GM21447 (cell line): ENCODE results near the gene CTNNA2.

Source experiments
- ATAC-seq: cut with Tn5 transposase; IDR thresholded peaks from one replicate; pipeline ENCODE4 v1.9.1; 2021; ENCODE audit not compliant: unreplicated experiment

The CTNNA2 gene

GRCh38 chr2:79780781-79781180 lies 267.9 kb downstream of the CTNNA2 start:
- no peak for ATAC-seq

GRCh38 chr2:79782576-79783452 lies 270.0 kb downstream of the CTNNA2 start:
- ATAC-seq: no peak

- ATAC-seq: no peak
These were observed 276.3 kb downstream of the CTNNA2 start for GRCh38 chr2:79788952-79789651.

GRCh38 chr2:79789811-79790210 lies 277.0 kb downstream of the CTNNA2 start:
- no peak for ATAC-seq

GRCh38 chr2:79792090-79792489 lies 279.2 kb downstream of the CTNNA2 start:
- ATAC-seq: no peak

GRCh38 chr2:79793006-79793405 lies 280.2 kb downstream of the CTNNA2 start:
- ATAC-seq: no peak

GRCh38 chr2:79796641-79797040 lies 283.8 kb downstream of the CTNNA2 start:
- no peak for ATAC-seq

GRCh38 chr2:79798776-79799175 lies 285.9 kb downstream of the CTNNA2 start:
- ATAC-seq: no peak

GRCh38 chr2:79799729-79800128 lies 286.9 kb downstream of the CTNNA2 start:
- ATAC-seq: no peak

- no peak for ATAC-seq
These were observed 288.2 kb downstream of the CTNNA2 start for GRCh38 chr2:79801082-79801481.

GRCh38 chr2:79817288-79817687 lies 304.4 kb downstream of the CTNNA2 start:
- no peak for ATAC-seq

- ATAC-seq: no peak
These were observed 307.4 kb downstream of the CTNNA2 start for GRCh38 chr2:79820281-79820680.

- ATAC-seq: no peak
These were observed 309.3 kb downstream of the CTNNA2 start for GRCh38 chr2:79822136-79822535.

GRCh38 chr2:79824086-79824786 lies 311.4 kb downstream of the CTNNA2 start:
- no peak for ATAC-seq

- no peak for ATAC-seq
These were observed 315.0 kb downstream of the CTNNA2 start for GRCh38 chr2:79827881-79828280.

GRCh38 chr2:79830501-79830900 lies 317.6 kb downstream of the CTNNA2 start:
- no peak for ATAC-seq

- no peak for ATAC-seq
These were observed 319.1 kb downstream of the CTNNA2 start for GRCh38 chr2:79831961-79832360.

- ATAC-seq: no peak
These were observed 319.8 kb downstream of the CTNNA2 start for GRCh38 chr2:79832511-79833234.

- ATAC-seq: no peak
These were observed 320.5 kb downstream of the CTNNA2 start for GRCh38 chr2:79833235-79833878.

- ATAC-seq: no peak
These were observed 323.1 kb downstream of the CTNNA2 start for GRCh38 chr2:79835911-79836310.

- no peak for ATAC-seq
These were observed 331.2 kb downstream of the CTNNA2 start for GRCh38 chr2:79844011-79844410.
